Heart right ventricle (tissue), 16 donors: ENCODE results near the gene ANKRD13D. TPM values are rescaled to one million over a fixed set of nuclear protein-coding genes. Genes with fewer than 3 reads are reported as not detected.

Experiments used
- ATAC-seq, 8 donors: fragments of 200-7000 bp; cut with Tn5 transposase; one replicate each; pipeline ENCODE4 v1.9.1; 2020; ENCODE audit warnings: mild to moderate bottlenecking in 8 of 8, moderate library complexity in 8 of 8, moderate number of reproducible peaks in 1 of 8
- DNase-seq, 2 donors: peaks; one replicate each; pipeline ENCODE4 v3.0.0-alpha.2; 2020
- H3K27ac ChIP-seq, 10 donors: fragments of 200-600 bp; sonication (generic) in 2 of 10; one replicate each; pipeline versions ENCODE4 v1.5.0 to v1.8.0; 2020 to 2022; ENCODE audit warnings: mild to moderate bottlenecking in 3 of 10
- H3K27me3 ChIP-seq, 7 donors: fragments of 200-600 bp; one replicate each; pipeline ENCODE4 v1.8.0; 2021 to 2022; ENCODE audit warnings: mild to moderate bottlenecking in 2 of 7
- H3K36me3 ChIP-seq, 9 donors: fragments of 200-600 bp; sonication (generic) in 1 of 9; one replicate each; pipeline versions ENCODE4 v1.5.0 to v1.8.0; 2020 to 2022; ENCODE audit warnings: mild to moderate bottlenecking in 2 of 9
- H3K4me1 ChIP-seq, 9 donors: fragments of 200-600 bp; sonication (generic) in 1 of 9; one replicate each; pipeline versions ENCODE4 v1.5.0 to v1.8.0; 2020 to 2022; ENCODE audit warnings: mild to moderate bottlenecking in 4 of 9
- H3K4me3 ChIP-seq, 10 donors: fragments of 200-600 bp; sonication (generic) in 2 of 10; one replicate each; pipeline versions ENCODE4 v1.5.0 to v1.8.0; 2020 to 2022; ENCODE audit warnings: mild to moderate bottlenecking in 7 of 10, moderate library complexity in 2 of 10
- H3K9me3 ChIP-seq, 11 donors: fragments of 200-600 bp in 10 of 11; sonication (generic) in 2 of 11; one replicate each; pipeline versions ENCODE4 v1.5.0 to v1.8.0; 2013 to 2022; ENCODE audit warnings: mild to moderate bottlenecking in 2 of 11, control low read depth in 1 of 11, moderate library complexity in 1 of 11
- CTCF ChIP-seq, 9 donors: fragments of 200-600 bp; sonication (generic) in 2 of 9; IDR thresholded peaks; one replicate each; pipeline versions ENCODE4 v1.5.0 to v1.8.0; 2021 to 2022; ENCODE audit warnings: antibody characterized with exemption in 9 of 9, mild to moderate bottlenecking in 5 of 9, moderate library complexity in 1 of 9
- WGBS, 2 donors: extraction: QIAGEN DNeasy Blood & Tissue Kit; methylation state at CpG; one replicate each; pipeline ENCODE4 v1.1.7; 2013; ENCODE audit warnings: inconsistent platforms in 1 of 2; 5-methylcytosine and 5-hydroxymethylcytosine counted together
- intact Hi-C, 10 donors: fragments of 100-400 bp; cut with DNase I; formaldehyde crosslinking; loops; one replicate each; pipeline versions ENCODE4 v1.11.1 to v1.14.2; 2022
- polyA plus RNA-seq, 2 donors: library from polyadenylated mRNA; stranded (reverse); fragments of 200-250 nt; gene quantifications; one replicate each; pipeline ENCODE4 v1.2.3, GENCODE V29; 2013
- total RNA-seq, 10 donors: library from RNA; stranded (reverse); fragmentation: NEBNext Ultra II Directional in 3 of 10; extraction: Animal tissue kit (Norgen Biotek cat#: 25700) in 3 of 10; gene quantifications; one replicate each; pipeline versions ENCODE4 v1.2.1 to v1.2.4, GENCODE V29; 2021 to 2023
- donor health status: Arrhythmogenic right ventricular cardiomyopathy.
- donor health status: ischemic (EF 13 %, LVEDD 7.1; RV severe dilation, severe dysfunction).
- donor health status: healthy with polysubstance abuse.
- donor health status: DM: no; HTN: yes; CAD: no.
- donor health status: DM: no; HTN: no; CAD: no.
- donor health status: ischemic (EF 25% LVEDD 6.9; RV normal size, moderate dysfunction).
- donor health status: ischemic (EF 25% LVEDD 5.7; RV mildly dilated, moderate dysfunction).
- donor health status: healthy.
- donor health status: DM: yes; HTN: yes; CAD: no.
- donor health status: Ischemic cardiomyopathy.
- donor health status: ischemic (EF 35%, LVEDD 5.7; RV mildly dilated, moderate dysfunction).
- donor health status: nonischemic (EF 11% LVEDD 7.7; RV severe dilation, severe dysfunction).
- donor health status: DM: yes; HTN: yes; CAD: no.
- donor health status: PGD.
- donor health status: ischemic (EF 29% LVEDD 5.4; RV normal size, mild dysfunction).
- donor health status: nonischemic (EF 23%, LVEDD 6.1; RV moderate dilation, normal function).

Gene ANKRD13D
- total and polyA plus RNA-seq, 12 donors: 7.9 to 39.4 (median 13.3) TPM

- peaks cover 7 to 64% (median 36%) of the 10 kb centered on the region in 9 donors for H3K4me1 ChIP-seq
- TF ChIP-seq CTCF (IDR thresholded peaks at IDR 0.05): no peak
- H3K27ac ChIP-seq: no peak overlapping the region
- intact Hi-C loops: no loop called here
- H3K27me3 ChIP-seq: no peaks in the 10 kb centered on the region
- H3K36me3 ChIP-seq: peaks cover 0 to 74% (median 21%) of the 10 kb centered on the region in 9 donors
- ATAC-seq: no peak
- no peak overlapping the region for H3K4me3 ChIP-seq
- peak in 1 of 2 donors; percentile 13 for DNase-seq
- WGBS, 2 donors: 89 to 91% methylated on average over 33 of the region's 33 CpGs
- H3K9me3 ChIP-seq: peaks cover 0 to 17% (median 0%) of the 10 kb centered on the region in 11 donors
Observed at GRCh38 chr11:67291481-67292381, 2.6 kb downstream of the ANKRD13D start.

GRCh38 chr11:67292671-67293070 lies 3.6 kb downstream of the ANKRD13D start:
- H3K4me1 ChIP-seq: peaks cover 4 to 55% (median 26%) of the 10 kb centered on the region in 9 donors
- WGBS, 2 donors: 59 to 62% methylated on average over 3 of the region's 3 CpGs

GRCh38 chr11:67293090-67293489 lies 4.0 kb downstream of the ANKRD13D start:
- intact Hi-C loops: no loop called here
- no peak for TF ChIP-seq CTCF (IDR thresholded peaks at IDR 0.05)
- H3K4me1 ChIP-seq: peaks cover under 1 to 50% (median 22%) of the 10 kb centered on the region in 9 donors
- DNase-seq (no peak), ATAC-seq (no peak)
- H3K9me3 ChIP-seq: peaks cover 0 to 17% (median 0%) of the 10 kb centered on the region in 11 donors
- no peak overlapping the region for H3K4me3 ChIP-seq
- no peaks in the 10 kb centered on the region for H3K27me3 ChIP-seq
- no peak overlapping the region for H3K27ac ChIP-seq
- 45 to 46% methylated on average over 3 of the region's 3 CpGs for WGBS, 2 donors
- H3K36me3 ChIP-seq: peaks cover 0 to 82% (median 26%) of the 10 kb centered on the region in 9 donors

More at GRCh38 chr11:67292671-67293070, 3.6 kb downstream of the ANKRD13D start:
- Histone ChIP-seq H3K9me3 (peaks cover 0 to 17% (median 0%) of the 10 kb centered on the region in 11 donors), H3K27ac (no peak overlapping the region), H3K27me3 (no peaks in the 10 kb centered on the region), H3K4me3 (no peak overlapping the region), H3K36me3 (peaks cover 0 to 77% (median 26%) of the 10 kb centered on the region in 9 donors)
- ATAC-seq (no peak), DNase-seq (no peak)
- no peak for TF ChIP-seq CTCF (IDR thresholded peaks at IDR 0.05)
- intact Hi-C loops: no loop called here

GRCh38 chr11:67295846-67296245 lies 6.7 kb downstream of the ANKRD13D start:
- WGBS, 2 donors: 95 to 97% methylated on average over 1 of the region's 1 CpG
- peaks cover 0 to 100% (median 26%) of the 10 kb centered on the region in 9 donors for H3K36me3 ChIP-seq
- intact Hi-C loops: no loop called here

More at GRCh38 chr11:67295846-67296245, 6.7 kb downstream of the ANKRD13D start:
- Histone ChIP-seq H3K27ac (no peak overlapping the region), H3K4me3 (no peak overlapping the region), H3K4me1 (peaks cover 0 to 31% (median 7%) of the 10 kb centered on the region in 9 donors), H3K27me3 (no peaks in the 10 kb centered on the region), H3K9me3 (peaks cover 0 to 17% (median 0%) of the 10 kb centered on the region in 11 donors)
- no peak for TF ChIP-seq CTCF (IDR thresholded peaks at IDR 0.05)
- ATAC-seq (no peak), DNase-seq (no peak)
